ENCODE measurements around the gene IRX1.

The IRX1 gene

DNA sequence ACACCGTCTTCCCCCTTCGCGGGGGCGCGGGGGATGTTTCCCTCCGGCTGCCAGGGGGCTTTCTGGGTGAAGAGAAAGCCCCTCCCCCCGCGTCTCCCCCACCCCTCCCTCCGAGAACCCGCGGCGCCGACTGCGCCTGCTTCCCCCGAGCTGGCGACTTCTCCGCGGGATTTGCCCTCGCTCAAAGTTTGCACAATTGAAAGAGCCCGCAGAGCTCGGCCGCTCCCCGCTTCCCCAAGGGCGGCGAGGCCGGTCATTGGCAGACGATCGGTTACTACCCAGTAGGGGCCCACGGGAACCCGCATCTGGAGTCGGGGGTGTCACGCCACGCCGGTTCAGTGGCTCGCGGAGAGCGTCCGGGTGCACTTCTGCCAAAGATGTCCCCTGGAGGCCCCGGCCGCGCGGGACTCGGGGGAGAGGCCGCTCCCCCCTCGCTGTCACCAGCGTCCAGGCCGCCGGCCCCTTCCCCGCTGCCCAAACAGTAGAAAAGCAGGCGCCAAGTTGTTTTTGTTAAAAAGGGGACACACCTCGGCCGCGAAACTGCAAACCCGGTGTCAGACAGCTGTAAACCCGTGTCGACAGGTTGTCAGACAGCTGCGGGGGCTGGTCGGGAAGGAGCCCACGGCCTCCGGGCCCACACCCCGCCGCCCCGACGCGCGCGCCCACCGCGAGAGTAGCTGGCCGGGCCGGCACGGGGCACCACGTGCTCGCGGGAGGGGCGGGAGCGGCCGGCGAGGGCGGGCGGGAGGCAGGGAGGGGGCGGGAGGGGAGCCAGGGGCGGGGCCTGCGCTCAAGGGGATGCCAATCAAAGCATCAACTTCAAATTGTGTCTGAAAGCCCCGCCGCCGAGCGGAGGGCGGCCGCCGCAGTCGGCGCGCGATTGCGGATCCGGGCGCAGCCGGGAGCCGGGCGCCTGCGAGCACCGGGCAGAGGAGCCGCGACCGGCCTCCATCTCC, at the start of gene IRX1:
IRX1 (plus strand) TSS at position 827 of the 956 bp plus-strand sequence. CDS start 274 bp downstream, outside the sequence.
- in situ Hi-C loops (cut with MboI; ENCODE audit: low sequenced_read_pairs) = no loop called here

DNA sequence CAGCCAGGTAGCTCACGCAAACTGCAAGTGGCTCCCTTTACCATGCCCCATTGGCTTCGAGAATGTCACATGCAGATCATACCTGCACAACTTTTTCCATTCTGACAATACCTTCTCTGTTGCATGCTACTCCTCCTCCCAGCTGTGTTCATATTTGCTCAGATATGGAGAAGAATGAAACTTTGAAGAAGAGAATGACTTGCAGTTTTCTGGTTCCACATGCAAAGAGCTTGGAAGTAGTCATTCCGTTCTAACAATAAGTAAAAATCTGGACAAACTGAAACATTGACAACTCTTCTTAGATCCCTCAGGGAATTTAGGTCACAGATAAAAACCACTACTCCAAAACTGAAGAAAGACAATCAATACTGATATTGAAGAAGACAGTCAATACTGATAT, 49.6 kb upstream of the IRX1 start:
- in situ Hi-C loops (cut with MboI; ENCODE audit: low sequenced_read_pairs) = no loop called here

DNA sequence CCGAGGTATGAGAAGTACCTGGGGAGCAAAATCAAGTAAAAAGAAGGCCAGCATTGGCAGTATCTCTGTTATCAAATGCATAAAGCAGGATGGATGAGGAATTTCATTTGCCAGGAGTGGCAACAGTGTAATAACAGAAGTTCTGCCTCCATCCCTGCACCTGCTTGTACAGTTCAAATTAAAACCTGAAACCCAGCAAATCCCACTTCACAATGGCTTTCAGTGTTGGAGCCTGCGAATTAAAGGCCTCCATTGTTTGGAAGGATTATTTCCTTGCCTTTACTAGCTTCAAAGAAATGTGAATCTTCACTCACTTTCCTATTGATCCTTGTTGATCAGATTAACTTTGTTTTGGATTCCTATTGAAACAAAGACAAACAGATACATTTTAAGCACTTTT, 31.5 kb upstream of the IRX1 start:
- in situ Hi-C loops (cut with MboI; ENCODE audit: low sequenced_read_pairs) = no loop called here

DNA sequence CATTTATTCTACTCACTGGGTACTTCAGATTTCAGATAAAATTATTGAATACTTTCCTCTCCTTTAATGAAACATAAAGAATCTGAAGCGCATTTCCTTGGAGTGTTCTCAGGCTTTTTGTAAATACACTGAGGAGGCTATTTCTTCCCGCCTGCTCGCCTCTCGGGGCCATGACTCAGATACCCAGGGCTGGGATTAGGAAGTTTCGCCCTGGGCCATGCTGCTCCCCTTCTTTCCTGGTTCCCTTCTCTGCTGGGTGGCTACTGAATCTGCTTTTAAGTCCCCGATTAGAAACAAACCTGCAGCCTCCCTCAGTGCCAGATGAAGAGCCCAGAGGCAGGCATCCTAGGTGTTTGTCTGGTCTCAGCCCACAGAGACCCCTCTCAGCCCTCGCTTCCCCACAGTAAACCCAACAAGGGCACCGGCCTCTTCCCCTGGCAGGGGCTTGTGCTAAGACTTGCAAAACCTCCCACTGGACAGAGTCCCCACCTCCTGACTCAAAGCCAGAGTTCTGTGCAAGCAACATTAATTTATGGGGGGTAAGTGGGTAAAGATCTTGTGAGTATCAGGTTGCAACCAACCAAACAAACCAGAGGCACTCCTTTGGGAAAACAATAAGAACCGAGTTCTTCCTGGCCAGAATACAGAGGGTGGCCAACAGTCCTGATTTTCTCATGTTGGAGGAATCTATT, 30.7 kb upstream of the IRX1 start:
- in situ Hi-C loops (cut with MboI; ENCODE audit: low sequenced_read_pairs) = no loop called here

DNA sequence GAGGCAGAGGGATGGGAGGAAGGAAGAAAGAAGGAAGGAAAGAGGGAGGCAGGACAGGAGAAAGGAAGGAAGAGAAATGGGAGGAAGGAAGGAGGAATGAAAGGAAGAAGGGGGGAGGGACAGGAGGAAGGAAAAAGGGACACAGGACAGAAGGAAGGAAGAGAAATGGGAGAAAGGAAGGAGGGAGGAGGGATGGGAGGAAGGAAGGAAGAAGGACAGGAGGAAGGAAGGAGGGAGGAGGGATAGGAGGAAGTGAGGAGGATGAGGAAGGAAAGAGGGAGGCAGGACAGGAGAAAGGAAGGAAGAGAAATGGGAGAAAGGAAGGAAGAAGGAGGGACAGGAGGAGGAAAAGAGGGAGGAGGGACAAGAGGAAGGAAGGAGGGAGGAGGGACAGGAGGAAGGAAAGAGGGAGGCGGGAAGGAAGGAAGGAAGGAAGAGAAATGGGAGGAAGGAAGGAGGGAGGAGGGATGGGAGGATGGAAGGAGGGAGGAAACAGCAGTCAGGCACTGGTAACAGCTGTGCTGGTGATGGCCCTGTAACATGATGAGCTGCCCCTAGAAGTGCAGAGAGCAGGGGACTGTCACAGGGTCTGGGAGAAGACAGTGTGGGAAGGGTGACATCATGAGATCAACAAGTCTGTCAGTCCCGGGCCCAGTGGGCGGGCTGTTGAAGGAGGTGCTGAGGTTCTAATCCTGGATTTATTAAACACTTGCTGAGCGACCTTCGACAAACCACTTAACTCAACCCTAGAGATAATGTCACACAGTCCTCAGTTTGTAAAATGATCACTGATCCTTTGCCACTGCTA, 10.7 kb upstream of the IRX1 start:
- in situ Hi-C loops (cut with MboI; ENCODE audit: low sequenced_read_pairs) = no loop called here

DNA sequence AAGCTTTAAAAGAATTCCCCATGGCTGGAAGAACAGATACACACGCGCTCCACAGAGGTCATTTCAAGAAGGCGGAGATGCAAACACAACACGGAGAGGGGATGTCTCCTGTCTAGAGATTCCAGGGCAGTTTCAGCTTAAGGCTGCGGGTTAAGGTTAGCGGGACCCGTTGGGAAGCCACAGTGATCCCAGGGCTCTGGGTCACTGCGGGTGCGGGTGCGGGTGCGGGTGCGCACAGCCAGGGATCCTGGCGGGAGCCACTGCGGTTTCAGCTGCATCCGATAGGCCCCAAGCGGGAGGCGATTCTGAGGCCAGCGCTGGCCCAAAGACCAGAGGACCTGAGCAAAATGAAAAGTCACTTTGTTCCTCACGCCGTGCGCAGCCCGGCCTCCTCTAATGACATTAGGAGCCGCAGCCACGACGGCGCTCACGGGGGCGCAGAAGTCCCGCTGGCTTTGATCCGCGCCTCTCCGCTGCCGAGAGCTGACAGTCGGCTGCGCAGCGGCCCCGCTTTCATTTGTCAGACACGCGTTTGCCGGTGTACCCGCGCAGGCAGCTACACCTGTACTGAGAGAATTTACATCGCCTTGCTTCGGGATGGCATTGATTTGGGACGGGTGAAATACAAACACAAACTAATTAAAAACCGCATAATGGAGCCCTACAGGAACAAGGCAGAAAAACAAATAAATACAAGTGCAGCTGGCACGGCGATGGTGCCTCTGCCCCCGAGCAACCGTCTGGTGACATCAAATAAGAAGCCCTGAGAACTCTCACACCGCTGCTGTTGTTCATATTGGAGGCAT, 5.3 kb upstream of the IRX1 start:
- in situ Hi-C loops (cut with MboI; ENCODE audit: low sequenced_read_pairs) = no loop called here

DNA sequence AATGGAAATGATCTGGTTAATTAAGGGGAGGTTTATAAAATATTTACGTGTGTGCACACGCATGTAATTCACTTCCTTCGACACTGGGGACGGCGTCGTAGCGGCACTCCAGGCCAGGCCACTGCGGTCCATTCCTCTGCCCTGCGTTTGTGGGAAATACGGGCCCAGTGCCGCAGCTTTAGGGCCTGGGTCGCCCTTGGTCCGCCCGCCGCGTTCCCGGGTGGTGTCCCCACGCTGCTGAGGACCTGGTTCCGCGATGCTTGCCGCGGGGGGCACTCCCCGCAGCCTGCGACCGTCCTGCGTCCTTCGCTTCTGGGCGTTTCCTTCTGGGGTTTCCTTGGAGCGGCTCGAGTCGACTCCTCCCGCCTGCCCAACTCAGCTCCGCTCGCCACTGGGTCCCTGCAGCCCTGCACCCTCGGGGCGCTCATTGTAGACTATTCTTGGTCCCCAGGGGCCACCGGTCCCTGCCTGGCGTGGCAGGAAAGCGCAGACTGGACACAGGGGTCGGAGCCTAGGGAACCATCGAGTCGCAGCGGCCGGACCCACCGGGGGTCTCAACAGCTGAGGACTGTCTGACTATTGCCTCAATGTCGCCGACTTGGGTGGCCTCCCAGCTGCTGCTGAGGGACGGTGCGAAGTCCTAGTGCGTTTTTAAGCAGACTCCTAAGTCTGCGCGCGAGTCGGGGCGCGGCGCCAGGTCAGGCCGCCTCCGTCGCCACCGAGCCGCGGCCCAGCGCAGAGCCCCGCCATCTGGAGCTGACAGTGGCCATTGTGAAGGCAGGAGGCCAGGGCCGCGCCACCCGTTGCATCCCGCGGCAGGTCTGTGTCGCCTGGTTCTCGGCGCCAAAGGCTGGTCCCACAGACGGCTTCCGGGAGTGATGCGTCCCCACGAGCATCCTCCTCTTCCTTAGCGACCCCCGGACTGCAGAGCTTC, 4.4 kb upstream of the IRX1 start:
- in situ Hi-C loops (cut with MboI; ENCODE audit: low sequenced_read_pairs) = no loop called here

DNA sequence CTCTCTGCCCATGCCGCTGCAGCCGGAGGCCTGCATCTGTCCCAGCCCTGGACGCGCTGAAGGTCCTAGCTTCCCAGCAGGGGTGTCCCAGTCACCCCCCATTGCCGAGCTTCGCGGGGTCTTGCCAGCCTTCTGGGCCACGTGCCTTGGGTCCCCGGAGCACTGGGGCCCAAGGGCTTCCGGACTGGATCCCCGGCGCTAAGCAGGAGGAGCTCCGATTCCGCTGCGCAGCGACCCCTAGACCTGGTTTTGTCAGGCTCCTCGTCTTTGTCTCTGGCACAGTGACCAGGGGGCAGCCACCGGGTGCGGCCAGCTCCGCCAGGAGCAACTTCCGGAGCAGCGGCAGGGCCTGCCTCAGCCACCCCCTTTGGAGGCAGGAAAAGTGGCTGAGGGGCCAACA, 3.3 kb upstream of the IRX1 start:
- in situ Hi-C loops (cut with MboI; ENCODE audit: low sequenced_read_pairs) = no loop called here

DNA sequence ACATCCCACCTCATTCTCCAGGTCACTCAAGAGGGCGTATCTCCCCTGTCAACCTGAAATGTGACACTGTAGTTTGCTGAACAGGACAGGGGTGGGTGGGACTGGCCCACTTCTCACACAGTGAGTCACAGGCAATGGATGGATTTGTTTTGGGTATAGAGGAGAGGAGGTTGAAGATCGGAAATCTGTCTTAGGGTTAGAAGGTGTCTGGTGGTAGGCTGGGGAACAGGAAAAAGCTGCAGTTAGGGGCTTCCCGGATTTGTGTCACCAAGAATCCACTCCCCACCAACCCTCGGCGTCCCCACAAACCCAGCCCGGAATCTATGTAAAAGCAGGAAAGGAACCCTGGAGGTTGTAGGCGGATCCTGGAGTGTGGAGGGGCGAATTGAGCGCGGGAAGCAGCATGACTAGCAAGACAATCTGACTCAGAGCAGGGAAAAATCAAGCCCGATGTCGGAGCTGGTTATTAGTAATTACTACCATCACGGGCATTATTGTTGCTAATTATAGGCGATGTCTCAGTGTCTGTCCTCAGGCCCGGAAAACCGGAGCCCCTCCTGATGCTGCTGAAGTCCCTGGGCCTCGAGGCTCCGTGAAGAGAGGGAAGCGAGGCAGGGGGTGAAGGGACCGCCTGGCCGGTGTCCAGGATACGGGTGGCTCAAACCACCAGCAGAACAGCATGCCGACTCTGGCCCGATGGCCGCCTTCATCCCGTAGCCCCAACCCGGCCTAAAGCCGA, 1.7 kb upstream of the IRX1 start:
- in situ Hi-C loops (cut with MboI; ENCODE audit: low sequenced_read_pairs) = no loop called here

DNA sequence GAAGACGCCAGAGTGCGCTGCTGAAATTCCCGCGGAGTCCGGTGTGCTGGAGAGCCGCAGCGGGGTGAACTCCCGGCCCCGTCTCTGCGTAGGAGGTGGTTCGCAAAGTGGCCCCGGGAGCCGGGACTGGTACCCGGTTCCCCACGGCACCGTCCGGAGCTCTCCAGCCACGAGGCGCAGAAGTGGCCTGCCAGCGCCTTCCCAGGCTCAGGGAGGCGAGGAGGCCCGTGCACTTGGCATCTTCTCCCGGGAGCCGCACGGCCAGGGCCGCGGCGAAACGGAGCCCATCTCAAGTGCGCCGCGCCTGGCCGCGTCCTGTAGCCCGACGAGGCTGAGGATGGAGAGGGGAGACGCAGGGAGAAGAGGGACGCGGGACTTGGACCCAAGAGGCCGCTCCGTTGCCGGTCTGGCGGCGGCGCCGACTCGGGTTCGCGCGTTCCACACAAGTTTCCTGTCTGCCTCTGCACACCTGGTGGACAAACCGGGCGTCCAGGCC, 1.1 kb upstream of the IRX1 start:
- in situ Hi-C loops (cut with MboI; ENCODE audit: low sequenced_read_pairs) = no loop called here

DNA sequence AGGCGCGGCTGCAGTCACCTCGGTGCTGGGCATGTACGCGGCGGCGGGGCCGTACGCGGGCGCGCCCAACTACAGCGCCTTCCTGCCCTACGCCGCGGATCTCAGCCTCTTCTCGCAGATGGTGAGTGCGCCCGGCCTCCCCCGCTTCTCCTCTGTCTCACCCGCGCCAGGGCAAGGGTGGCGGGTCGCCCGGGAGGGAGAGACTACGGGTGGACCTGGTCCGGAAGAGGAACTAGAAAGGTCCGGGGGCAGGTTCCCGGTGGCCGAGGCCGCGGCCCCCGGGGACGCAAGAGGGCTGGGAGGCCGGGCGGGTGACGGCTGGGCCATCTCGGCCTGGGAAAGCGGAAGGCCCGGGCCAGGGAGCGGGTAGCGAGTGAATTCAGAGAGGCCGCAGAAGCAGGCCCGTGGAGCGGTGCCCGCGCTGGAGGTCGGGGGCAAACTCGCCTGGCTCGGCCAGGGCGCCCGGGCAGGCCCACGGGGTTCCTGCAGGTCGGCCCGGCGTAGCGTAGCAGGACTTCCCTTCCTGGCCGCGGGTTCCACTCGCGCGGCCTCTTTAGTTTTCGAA, 711 bp downstream of the IRX1 start:
- in situ Hi-C loops (cut with MboI; ENCODE audit: low sequenced_read_pairs) = no loop called here

DNA sequence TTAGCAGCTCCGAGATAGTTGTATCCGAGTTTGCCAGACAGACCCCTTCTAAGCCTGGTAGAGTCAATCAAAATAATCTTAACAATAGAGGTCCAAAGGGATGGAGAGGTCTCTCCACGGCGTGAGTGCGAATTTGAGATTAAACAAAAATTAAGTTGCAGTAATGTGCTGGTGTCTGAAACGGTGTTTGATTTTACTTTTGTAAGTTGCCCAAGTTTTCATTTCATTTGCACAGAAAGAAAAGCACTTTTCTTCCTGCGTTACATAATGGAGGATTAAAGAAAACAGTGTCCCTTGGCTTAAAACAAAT, 1.2 kb downstream of the IRX1 start:
- in situ Hi-C loops (cut with MboI; ENCODE audit: low sequenced_read_pairs) = no loop called here

DNA sequence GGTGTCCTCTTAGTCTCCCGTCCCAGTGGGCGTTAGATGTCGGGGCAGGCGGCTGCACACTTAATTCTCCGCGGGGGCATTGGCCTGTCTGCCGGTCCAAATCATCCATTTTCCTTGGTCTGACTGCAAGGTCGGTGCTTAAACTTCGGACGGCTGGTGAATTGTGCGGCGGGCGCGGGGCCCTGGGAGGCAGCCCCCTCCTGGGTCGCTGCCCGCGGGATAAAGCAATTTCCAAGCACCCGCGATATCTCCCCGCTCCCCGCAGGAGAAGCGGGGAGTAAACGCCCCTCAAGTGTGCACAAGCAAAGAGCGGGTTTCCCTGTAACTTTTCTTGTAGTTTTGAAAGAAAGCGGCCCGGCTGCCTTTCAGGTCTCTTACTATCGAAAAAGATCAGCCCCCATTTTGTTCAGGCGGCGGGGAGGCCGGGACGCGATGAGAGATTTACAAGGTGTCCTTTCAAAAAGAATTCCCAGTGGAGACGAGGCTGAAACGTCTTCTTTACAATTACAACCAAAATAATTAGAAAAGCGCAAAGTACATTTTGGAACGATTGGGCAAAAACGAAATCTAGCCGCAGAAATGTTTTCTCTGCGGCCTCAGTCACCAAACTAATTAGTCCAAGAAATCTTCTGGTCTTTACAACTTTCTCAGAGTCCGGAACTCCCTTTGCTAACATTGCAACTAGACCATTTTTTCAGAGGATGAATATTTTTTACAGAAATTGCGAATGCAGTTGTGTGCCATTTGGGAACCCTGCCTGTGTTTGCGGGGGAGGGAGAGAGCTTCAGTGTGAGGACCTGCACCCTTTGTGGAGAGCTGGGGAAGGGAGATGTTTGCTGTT, 1.8 kb downstream of the IRX1 start:
- in situ Hi-C loops (cut with MboI; ENCODE audit: low sequenced_read_pairs) = no loop called here

DNA sequence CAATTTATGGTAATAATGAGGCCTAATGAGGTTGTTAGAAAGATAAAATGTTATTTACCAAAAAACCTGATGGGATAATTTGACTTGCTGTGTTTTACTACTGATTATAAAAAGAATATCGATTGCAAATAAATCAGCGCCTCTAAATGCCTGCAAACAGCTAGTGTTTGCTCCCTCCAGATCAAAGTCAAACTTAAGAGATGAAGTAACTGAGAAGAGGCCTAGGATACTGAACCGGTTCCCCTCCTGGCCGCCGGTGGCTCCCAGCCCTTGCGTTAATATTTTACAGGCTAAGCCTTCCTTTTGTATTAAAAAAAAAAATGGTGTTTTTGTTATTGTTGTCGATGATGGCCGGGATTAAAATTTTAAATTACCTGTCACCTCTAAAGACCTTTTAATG, 2.6 kb downstream of the IRX1 start:
- in situ Hi-C loops (cut with MboI; ENCODE audit: low sequenced_read_pairs) = no loop called here

DNA sequence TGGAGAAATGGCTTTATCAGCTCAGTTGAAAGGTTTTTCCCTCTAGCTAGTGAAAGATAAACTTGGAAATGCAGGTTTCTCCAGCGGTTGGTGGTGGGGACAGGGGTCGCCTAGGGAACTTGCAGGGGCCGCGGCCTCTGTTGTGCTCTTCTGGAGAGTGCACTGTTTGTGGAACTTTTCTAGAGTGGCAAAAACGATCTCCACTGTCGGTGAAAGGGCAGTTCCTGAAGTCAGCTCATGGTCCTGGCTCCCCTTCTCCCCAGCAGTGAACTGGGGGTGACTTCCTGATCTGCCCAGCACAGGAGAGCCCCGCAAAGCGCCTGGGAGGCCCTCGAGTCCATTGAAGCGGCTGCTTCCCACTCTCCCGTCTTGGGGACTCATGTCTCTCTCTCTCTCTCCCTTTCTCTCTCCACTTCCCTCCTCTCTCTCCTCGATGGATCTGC, 3.2 kb downstream of the IRX1 start:
- in situ Hi-C loops (cut with MboI; ENCODE audit: low sequenced_read_pairs) = no loop called here

DNA sequence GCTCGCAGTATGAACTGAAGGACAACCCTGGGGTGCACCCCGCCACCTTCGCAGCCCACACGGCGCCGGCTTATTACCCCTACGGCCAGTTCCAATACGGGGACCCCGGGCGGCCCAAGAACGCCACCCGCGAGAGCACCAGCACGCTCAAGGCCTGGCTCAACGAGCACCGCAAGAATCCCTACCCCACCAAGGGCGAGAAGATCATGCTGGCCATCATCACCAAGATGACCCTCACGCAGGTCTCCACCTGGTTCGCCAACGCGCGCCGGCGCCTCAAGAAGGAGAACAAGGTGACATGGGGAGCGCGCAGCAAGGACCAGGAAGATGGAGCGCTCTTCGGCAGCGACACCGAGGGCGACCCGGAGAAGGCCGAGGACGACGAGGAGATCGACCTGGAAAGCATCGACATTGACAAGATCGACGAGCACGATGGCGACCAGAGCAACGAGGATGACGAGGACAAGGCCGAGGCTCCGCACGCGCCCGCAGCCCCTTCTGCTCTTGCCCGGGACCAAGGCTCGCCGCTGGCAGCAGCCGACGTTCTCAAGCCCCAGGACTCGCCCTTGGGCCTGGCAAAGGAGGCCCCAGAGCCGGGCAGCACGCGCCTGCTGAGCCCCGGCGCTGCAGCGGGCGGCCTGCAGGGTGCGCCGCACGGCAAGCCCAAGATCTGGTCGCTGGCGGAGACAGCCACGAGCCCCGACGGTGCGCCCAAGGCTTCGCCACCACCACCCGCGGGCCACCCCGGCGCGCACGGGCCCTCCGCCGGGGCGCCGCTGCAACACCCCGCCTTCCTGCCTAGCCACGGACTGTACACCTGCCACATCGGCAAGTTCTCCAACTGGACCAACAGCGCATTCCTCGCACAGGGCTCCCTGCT, 3.8 kb downstream of the IRX1 start:
- in situ Hi-C loops (cut with MboI; ENCODE audit: low sequenced_read_pairs) = no loop called here
